T follicular helper cell (primary cell): Measurements from ENCODE around the gene PCDHB11.
"Not testable (repeated sequence)": the region's sequence is repeated elsewhere in the genome, so short reads cannot be mapped to it uniquely, and the experiment has no call there.

ENCODE experiments used
- DNase-seq: peaks from one replicate; pipeline ENCODE4 v3.0.0-alpha.2; 2020; ENCODE audit warnings: low read depth
- total RNA-seq, 2 experiments: gene quantifications; one replicate each; lab custom pipeline; 2026; lab: John Stamatoyannopoulos, UW

The PCDHB11 gene
- total RNA-seq: 0.04 to 0.06 reads per million in 2 experiments

DNA sequence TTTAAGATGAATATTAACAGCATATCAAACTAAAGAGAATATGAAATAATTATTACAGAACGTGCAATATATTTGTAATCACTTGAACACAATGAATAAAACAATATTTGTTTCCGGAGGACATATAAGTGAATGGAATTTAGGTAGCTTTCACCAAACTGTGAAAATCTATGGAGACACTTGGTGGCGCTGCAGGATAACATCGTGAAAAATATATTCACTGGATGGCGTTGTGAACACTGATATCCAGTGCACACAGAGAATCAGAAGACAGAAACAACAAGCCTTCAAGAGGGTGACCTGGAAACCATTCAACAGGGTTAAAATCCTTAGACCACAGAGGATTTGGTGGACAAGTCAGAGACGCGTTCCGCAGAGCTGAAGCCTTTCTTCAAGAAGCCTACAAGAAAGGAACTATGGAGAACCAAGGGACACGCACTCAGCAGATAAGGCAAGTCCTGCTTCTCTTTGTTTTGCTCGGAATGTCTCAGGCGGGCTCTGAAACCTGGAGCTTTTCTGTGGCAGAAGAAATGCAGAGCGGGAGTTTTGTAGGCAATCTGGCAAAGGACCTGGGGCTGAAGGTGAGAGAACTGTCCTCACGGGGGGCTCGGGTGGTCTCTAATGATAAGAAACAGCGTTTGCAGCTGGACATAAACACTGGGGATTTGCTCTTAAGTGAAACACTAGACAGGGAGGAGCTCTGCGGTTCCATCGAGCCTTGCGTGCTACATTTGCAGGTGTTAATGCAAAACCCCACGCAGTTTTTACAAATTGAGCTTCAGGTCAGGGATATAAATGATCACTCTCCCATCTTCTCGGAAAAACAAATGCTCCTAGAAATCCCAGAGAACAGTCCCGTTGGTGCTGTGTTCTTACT, at the start of gene PCDHB11:
Gene PCDHB11 (plus strand): TSS at position 269 of the 877 bp plus-strand sequence. CDS start 148 bp downstream, at position 417.
- DNase-seq: no peak

DNA sequence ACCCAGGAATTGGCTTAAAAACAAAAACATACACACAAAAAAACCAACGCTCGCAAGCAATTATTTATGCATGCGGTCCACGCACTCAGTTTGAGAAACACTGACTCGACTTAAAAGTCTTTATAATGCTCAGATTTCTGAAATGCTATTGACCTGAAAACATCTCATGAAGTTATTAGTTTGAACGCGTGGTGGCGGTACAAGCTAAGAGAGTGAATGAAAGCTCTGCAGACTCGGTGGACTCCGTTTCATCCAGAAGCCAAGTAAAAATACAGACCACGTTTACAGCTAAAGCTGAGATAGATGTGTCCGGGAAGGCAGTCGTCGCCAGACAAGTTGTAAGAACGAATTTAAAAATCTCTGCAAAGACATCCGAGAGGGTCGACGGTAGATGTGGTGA, 49.6 kb upstream of the PCDHB11 start, which contains the start of gene PCDHB6:
Gene PCDHB6 (plus strand): TSS at position 246 of the 400 bp plus-strand sequence. CDS start 201 bp downstream, outside the sequence.
- no peak for DNase-seq

GRCh38 chr5:141150224-141150992, 49.0 kb upstream of the PCDHB11 start:
- no peak for DNase-seq

DNA sequence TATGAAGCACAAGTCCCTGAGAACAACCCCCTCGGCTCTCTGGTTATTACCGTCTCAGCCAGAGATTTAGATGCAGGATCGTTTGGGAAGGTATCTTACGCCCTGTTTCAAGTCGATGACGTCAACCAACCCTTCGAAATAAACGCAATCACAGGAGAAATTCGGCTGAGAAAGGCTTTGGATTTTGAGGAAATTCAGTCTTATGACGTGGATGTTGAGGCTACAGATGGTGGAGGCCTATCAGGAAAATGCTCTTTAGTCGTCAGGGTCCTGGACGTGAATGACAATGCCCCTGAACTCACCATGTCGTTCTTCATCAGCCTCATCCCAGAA, 48.5 kb upstream of the PCDHB11 start:
- DNase-seq: no peak

- DNase-seq: not testable (repeated sequence)
These were observed 47.8 kb upstream of the PCDHB11 start for GRCh38 chr5:141151632-141152031.

DNA sequence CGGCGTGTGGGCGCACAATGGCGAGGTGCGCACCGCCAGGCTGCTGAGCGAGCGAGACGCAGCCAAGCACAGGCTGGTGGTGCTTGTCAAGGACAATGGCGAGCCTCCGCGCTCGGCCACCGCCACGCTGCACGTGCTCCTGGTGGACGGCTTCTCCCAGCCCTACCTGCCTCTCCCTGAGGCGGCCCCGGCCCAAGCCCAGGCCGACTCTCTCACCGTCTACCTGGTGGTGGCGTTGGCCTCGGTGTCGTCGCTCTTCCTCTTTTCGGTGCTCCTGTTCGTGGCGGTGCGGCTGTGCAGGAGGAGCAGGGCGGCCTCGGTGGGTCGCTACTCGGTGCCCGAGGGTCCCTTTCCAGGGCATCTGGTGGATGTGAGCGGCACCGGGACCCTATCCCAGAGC, 47.3 kb upstream of the PCDHB11 start:
- DNase-seq: not testable (repeated sequence)

- no peak for DNase-seq
These were observed 43.7 kb upstream of the PCDHB11 start for GRCh38 chr5:141155540-141156374.

DNA sequence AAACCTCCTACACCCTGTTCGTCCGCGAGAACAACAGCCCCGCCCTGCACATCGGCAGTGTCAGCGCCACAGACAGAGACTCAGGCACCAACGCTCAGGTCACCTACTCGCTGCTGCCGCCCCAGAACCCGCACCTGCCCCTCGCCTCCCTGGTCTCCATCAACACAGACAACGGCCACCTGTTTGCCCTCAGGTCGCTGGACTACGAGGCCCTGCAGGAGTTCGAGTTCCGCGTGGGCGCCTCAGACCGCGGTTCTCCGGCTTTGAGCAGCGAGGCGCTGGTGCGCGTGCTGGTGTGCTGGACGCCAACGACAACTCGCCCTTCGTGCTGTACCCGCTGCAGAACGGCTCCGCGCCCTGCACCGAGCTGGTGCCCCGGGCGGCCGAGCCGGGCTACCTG, 42.1 kb upstream of the PCDHB11 start:
- not testable (repeated sequence) for DNase-seq

GRCh38 chr5:141157901-141158300, 41.5 kb upstream of the PCDHB11 start:
- not testable (repeated sequence) for DNase-seq

DNA sequence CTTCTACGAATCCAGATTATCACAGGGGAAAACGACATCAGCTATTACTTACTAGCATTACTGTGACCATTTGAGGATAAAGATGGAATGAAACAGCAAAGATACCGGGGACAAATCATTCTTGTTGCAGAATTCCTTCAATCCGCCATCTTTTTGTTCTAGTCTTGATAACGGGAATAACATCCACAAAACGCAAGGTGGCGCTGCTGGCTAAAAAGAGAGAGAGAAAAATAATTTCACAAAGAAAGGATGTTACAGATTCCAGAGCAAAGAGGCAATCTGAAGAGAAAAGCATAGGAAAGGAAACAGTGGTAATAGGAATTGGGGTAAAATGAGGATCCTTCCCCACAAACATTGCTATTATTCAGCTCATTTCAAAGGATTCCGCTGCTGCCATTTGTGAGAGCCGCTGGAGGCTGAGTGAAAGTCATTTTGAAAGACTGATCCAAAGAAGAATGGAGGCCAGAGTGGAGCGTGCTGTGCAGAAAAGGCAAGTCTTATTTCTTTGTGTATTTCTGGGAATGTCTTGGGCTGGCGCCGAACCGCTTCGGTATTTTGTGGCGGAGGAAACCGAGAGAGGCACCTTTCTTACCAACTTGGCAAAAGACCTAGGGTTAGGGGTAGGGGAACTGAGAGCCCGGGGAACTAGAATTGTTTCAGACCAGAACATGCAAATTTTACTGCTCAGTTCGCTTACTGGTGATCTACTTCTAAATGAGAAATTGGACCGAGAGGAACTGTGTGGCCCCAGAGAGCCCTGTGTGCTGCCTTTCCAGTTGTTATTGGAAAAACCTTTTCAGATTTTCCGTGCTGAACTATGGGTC, 26.8 kb upstream of the PCDHB11 start, which contains the start of gene PCDHB7:
Gene PCDHB7 (plus strand): TSS at position 264 of the 824 bp plus-strand sequence. CDS start 192 bp downstream, at position 456.
- no peak for DNase-seq

GRCh38 chr5:141174291-141175104, 24.9 kb upstream of the PCDHB11 start:
- not testable (repeated sequence) for DNase-seq

DNA sequence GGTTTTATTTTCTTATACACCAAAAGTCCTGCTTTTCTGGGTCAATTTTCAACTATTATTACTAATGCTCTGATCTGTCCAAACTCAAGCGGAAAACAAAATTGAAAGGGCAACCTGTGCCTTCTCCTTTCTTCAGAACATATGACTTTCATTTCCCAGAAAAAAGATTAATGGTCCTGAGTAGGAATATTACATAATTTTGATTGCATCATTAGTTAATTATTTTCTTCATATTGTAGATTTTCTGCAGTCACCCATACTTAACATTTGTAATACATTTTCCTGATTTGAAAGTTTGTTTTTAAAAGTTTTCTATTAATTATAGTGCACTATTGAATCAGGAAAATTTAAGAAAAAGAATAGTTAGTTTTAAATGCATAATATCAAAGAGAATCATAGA, 23.5 kb upstream of the PCDHB11 start:
- DNase-seq: no peak

- DNase-seq: not testable (repeated sequence)
These were observed 21.7 kb upstream of the PCDHB11 start, which contains the start of gene PCDHB8 for GRCh38 chr5:141177577-141178191. PCDHB8 (plus strand) TSS chr5:141177790; CDS start chr5:141178035, 245 bp downstream.

DNA sequence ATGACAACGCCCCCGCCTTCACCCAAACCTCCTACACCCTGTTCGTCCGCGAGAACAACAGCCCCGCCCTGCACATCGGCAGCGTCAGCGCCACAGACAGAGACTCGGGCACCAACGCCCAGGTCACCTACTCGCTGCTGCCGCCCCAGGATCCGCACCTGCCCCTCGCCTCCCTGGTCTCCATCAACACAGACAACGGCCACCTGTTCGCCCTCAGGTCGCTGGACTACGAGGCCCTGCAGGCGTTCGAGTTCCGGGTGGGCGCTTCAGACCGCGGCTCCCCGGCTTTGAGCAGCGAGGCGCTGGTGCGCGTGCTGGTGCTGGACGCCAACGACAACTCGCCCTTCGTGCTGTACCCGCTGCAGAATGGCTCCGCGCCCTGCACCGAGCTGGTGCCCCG, 20.1 kb upstream of the PCDHB11 start:
- not testable (repeated sequence) for DNase-seq

DNA sequence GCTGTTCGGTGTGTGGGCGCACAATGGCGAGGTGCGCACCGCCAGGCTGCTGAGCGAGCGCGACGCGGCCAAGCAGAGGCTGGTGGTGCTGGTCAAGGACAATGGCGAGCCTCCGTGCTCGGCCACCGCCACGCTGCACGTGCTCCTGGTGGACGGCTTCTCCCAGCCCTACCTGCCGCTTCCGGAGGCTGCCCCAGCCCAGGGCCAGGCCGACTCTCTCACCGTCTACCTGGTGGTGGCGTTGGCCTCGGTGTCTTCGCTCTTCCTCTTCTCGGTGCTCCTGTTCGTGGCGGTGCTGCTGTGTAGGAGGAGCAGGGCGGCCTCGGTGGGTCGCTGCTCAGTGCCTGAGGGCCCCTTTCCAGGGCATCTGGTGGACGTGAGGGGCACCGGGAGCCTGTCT, 19.6 kb upstream of the PCDHB11 start:
- DNase-seq: not testable (repeated sequence)

DNA sequence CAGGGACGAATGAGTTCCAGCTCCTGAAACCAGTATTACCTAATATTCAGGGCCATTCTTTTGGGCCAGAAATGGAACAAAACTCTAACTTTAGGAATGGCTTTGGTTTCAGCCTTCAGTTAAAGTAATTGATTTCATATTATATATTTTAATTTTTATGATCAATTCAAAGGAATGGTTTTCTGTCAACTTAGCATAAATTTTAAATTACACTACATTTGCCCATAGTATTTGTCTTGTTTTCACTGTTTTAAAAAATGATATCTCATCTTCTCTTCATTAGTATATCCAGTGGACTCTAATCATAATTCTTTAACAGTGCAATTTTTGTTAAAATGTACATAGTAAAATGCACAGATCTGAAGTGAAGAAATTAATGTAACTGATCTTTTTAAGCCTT, 19.1 kb upstream of the PCDHB11 start:
- DNase-seq: no peak

- DNase-seq: no peak
These were observed 17.2 kb upstream of the PCDHB11 start, which contains the start of gene PCDHB16 for GRCh38 chr5:141182248-141182647. PCDHB16 (plus strand) TSS chr5:141182387; CDS start chr5:141182560, 173 bp downstream.

DNA sequence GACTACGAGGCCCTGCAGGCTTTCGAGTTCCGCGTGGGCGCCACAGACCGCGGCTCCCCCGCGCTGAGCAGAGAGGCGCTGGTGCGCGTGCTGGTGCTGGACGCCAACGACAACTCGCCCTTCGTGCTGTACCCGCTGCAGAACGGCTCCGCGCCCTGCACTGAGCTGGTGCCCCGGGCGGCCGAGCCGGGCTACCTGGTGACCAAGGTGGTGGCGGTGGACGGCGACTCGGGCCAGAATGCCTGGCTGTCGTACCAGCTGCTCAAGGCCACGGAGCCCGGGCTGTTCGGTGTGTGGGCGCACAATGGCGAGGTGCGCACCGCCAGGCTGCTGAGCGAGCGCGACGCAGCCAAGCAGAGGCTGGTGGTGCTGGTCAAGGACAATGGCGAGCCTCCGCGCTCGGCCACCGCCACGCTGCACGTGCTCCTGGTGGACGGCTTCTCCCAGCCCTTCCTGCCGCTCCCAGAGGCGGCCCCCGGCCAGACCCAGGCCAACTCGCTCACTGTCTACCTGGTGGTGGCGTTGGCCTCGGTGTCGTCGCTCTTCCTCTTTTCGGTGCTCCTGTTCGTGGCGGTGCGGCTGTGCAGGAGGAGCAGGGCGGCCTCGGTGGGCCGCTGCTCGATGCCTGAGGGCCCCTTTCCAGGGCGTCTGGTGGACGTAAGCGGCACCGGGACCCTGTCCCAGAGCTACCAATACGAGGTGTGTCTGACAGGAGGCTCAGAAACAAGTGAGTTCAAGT, 15.1 kb upstream of the PCDHB11 start:
- not testable (repeated sequence) for DNase-seq
